A673 (cell line): Measurements from ENCODE around the gene HIP1. TPM values are rescaled to one million over a fixed set of nuclear protein-coding genes. Genes with fewer than 3 reads are reported as not detected.

Source experiments
- BruUV-seq: library from RNA; stranded (reverse); fragments of 400-500 nt; replicated peaks from 2 replicates; lab custom pipeline; 2021; lab: Mats Ljungman, UMichigan
- CTCF ChIA-PET: fragments of 300-600 bp; sonication (Branson Sonifier 250); formaldehyde crosslinking; loops from one replicate; lab custom pipeline; 2022; ENCODE audit warnings: antibody characterized with exemption; lab: Charles Lee
- POLR2A ChIA-PET: fragments of 300-600 bp; sonication (Branson Sonifier 250); formaldehyde crosslinking; loops from one replicate; lab custom pipeline; 2022; ENCODE audit warnings: antibody characterized with exemption; ENCODE audit not compliant: low non-redundant PET; lab: Charles Lee
- DNase-seq: peaks from one replicate; pipeline ENCODE4 v3.0.0-alpha.2; 2015; ENCODE audit warnings: low spot score
- H3K27ac ChIP-seq: fragments of 200-600 bp; sonication (generic); 2 replicates; pipeline ENCODE4 v1.5.1; 2016; ENCODE audit warnings: mixed run types, low read depth, mild to moderate bottlenecking, mixed read lengths, antibody characterized with exemption, low read length; ENCODE audit not compliant: poor library complexity, severe bottlenecking
- H3K27me3 ChIP-seq: fragments of 200-600 bp; sonication (generic); replicated peaks from 2 replicates; pipeline ENCODE4 v1.6.1; 2017; ENCODE audit warnings: mixed run types, low read depth, mild to moderate bottlenecking, mixed read lengths, antibody characterized with exemption, low read length; ENCODE audit not compliant: insufficient read depth, poor library complexity
- H3K36me3 ChIP-seq: fragments of 200-600 bp; sonication (generic); 2 replicates; pipeline ENCODE4 v1.6.1; 2016; ENCODE audit warnings: mixed run types, mild to moderate bottlenecking, mixed read lengths, antibody characterized with exemption, low read length; ENCODE audit not compliant: insufficient read depth, poor library complexity, severe bottlenecking
- H3K4me1 ChIP-seq: fragments of 200-600 bp; sonication (generic); 2 replicates; pipeline ENCODE4 v1.6.1; 2017; ENCODE audit warnings: mixed run types, mild to moderate bottlenecking, mixed read lengths, antibody characterized with exemption, low read length; ENCODE audit not compliant: insufficient read depth, poor library complexity, severe bottlenecking
- H3K4me3 ChIP-seq: fragments of 200-600 bp; sonication (generic); 2 replicates; pipeline ENCODE4 v1.5.1; 2016; ENCODE audit warnings: low read depth, mixed run types, mild to moderate bottlenecking, mixed read lengths, low read length; ENCODE audit not compliant: poor library complexity, severe bottlenecking
- H3K9me3 ChIP-seq: fragments of 200-600 bp; sonication (generic); 2 replicates; pipeline ENCODE4 v1.6.1; 2016; ENCODE audit warnings: mixed run types, low read depth, mild to moderate bottlenecking, mixed read lengths, antibody characterized with exemption, low read length; ENCODE audit not compliant: poor library complexity, severe bottlenecking
- EZH2 ChIP-seq: fragments of 200-600 bp; sonication (generic); IDR thresholded peaks from 2 replicates; pipeline ENCODE4 v1.6.1; 2017; ENCODE audit warnings: borderline replicate concordance, low read depth, mild to moderate bottlenecking, mixed read lengths, antibody characterized with exemption, low read length; ENCODE audit not compliant: poor library complexity, severe bottlenecking
- intact Hi-C: fragments of 100-400 bp; cut with micrococcal nuclease; formaldehyde crosslinking; loops from one replicate; pipeline ENCODE4 v1.10.0; 2022; ENCODE audit not compliant: unreplicated experiment
- total RNA-seq: library from RNA; stranded (reverse); gene quantifications from 2 replicates; pipeline ENCODE4 v1.2.3, GENCODE V29; 2021
- TF ChIP-seq, protein P1 (sequence below): fragments of 300-800, 200-600 bp; sonication (generic); conservative IDR thresholded peaks from 2 replicates; pipeline ENCODE4 v1.5.1; 2017; ENCODE audit warnings: low read depth, mild to moderate bottlenecking, antibody characterized with exemption, low read length, moderate library complexity, mixed read lengths

Gene HIP1
- total RNA-seq, 1 experiment from 2014 or later, result 25.0 TPM

DNA sequence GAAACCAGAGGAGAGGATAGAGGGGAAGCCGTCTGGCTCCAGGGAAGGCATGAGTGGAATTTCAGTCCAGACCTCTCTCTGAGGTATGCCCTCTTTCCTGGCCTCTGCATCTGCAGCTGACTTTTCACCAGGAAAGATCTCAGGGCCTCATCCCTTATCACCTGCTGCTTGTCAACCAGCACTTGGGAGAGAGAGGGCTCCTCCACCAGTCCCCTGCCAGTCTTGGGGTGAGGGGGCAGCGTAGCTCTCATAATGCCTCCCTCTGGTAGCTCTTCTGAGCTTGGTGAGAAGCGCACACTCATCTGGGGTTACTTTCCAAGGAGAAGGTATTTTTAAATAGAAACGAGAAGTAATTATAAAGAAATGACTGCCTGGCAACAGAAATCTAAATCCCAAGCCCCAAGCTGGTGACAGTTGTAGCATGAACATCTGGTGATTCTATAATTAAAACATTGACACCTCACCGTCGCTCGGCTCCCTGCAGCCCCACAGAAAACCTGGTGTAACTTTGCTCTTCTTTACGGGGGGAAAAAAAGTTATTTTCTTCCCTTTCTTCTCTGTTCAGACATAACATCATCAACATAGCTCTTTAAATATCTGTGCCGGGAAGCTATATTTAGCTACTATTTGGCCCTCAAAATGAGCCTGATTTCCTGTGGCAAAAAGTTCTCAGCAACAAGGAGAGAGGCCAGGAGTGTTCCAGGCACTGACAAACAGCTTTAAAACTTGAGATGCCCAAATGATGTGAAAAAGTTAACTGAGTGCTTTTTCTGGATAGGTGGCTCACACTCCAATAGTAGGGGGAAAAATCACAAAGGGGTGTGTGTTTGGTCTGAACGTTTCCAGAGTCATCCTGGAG, 26.9 kb downstream of the HIP1 start:
- Histone ChIP-seq H3K27me3 (no peaks in the 10 kb centered on the region), H3K4me1 (no peaks in the 10 kb centered on the region), H3K9me3 (peaks cover 14% of the 10 kb centered on the region), H3K27ac (no peak overlapping the region), H3K4me3 (no peak overlapping the region), H3K36me3 (no peaks in the 10 kb centered on the region)
- TF ChIP-seq EZH2, result no peak
- TF ChIP-seq, protein P1, sequence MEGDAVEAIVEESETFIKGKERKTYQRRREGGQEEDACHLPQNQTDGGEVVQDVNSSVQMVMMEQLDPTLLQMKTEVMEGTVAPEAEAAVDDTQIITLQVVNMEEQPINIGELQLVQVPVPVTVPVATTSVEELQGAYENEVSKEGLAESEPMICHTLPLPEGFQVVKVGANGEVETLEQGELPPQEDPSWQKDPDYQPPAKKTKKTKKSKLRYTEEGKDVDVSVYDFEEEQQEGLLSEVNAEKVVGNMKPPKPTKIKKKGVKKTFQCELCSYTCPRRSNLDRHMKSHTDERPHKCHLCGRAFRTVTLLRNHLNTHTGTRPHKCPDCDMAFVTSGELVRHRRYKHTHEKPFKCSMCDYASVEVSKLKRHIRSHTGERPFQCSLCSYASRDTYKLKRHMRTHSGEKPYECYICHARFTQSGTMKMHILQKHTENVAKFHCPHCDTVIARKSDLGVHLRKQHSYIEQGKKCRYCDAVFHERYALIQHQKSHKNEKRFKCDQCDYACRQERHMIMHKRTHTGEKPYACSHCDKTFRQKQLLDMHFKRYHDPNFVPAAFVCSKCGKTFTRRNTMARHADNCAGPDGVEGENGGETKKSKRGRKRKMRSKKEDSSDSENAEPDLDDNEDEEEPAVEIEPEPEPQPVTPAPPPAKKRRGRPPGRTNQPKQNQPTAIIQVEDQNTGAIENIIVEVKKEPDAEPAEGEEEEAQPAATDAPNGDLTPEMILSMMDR, result no peak
- ChIA-PET POLR2A (no interaction called here), CTCF (no interaction called here)
- intact Hi-C loops, result no loop called here
- BruUV-seq, result no TSS peak
- no peak for DNase-seq

DNA sequence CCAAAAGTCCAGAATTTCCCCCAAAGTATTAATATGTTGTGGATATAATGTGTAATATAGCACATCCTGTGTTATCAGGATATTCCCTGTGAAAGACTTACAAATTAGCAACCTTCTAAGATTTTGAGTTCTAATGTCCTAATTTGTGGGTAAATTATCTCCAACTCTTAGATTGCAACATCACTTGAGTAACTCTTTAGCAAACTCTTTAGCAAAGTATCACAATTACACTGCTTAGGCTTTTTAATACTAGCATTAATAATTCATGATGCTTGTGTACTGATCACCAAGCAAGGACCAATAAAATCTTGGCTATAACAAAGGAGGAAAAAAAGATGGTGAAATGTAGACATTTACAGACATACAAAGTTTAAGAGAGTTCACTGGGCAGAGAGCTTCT, 27.7 kb downstream of the HIP1 start:
- POLR2A ChIA-PET, result no interaction called here
- no peaks in the 10 kb centered on the region for H3K36me3 ChIP-seq
- intact Hi-C loops, result no loop called here
- no peaks in the 10 kb centered on the region for H3K27me3 ChIP-seq
- DNase-seq, result no peak
- TF ChIP-seq, protein P1, result no peak
- TF ChIP-seq EZH2, result no peak
- H3K27ac ChIP-seq, result no peak overlapping the region
- CTCF ChIA-PET, result no interaction called here
- H3K9me3 ChIP-seq, result peaks cover 14% of the 10 kb centered on the region
- H3K4me1 ChIP-seq, result no peaks in the 10 kb centered on the region
- BruUV-seq, result no TSS peak
- no peak overlapping the region for H3K4me3 ChIP-seq

DNA sequence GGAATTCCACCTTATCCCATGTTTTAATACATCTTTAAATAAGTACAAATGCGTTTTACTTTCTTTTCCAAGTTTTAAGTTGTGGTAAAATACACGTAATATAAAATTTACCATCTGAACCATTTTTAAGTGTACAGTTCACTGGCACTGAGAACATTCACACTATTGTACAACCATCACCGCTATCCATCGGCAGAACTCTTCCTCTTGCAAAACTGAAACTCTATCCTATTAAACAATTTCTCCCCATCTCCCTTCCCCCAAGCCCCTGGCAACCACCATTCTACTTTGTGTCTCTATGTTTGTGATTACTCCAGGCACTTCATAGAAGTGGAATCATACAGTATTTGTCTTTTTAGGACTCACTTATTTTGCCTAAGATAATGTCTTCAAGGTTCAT, 33.8 kb downstream of the HIP1 start:
- H3K27ac ChIP-seq, result no peak overlapping the region
- POLR2A ChIA-PET, result no interaction called here
- intact Hi-C loops, result no loop called here
- no peak overlapping the region for H3K4me3 ChIP-seq
- peaks cover 8% of the 10 kb centered on the region for H3K9me3 ChIP-seq
- DNase-seq, result no peak
- CTCF ChIA-PET, result no interaction called here
- no peak for TF ChIP-seq EZH2
- TF ChIP-seq, protein P1, result no peak
- H3K27me3 ChIP-seq, result no peaks in the 10 kb centered on the region
- no TSS peak for BruUV-seq
- no peaks in the 10 kb centered on the region for H3K36me3 ChIP-seq
- H3K4me1 ChIP-seq, result no peaks in the 10 kb centered on the region
